Heart left ventricle (tissue), 16 donors: ENCODE data around the gene CD300LD. TPM values are rescaled to one million over a fixed set of nuclear protein-coding genes. Genes with fewer than 3 reads are reported as not detected.

Source experiments
- ATAC-seq, 4 donors: fragments of 200-7000 bp; cut with Tn5 transposase; one replicate each; pipeline ENCODE4 v1.9.1; 2020 to 2022; ENCODE audit warnings: moderate library complexity in 4 of 4, mild to moderate bottlenecking in 3 of 4, moderate number of reproducible peaks in 1 of 4
- DNase-seq, 5 donors: peaks; one replicate each; pipeline ENCODE4 v3.0.0-alpha.2; 2020
- H3K27ac ChIP-seq, 12 donors: fragments of 200-600 bp; sonication (generic) in 4 of 12; one replicate each; pipeline versions ENCODE4 v1.5.0 to v1.8.0; 2016 to 2022; ENCODE audit warnings: mild to moderate bottlenecking in 2 of 12
- H3K27me3 ChIP-seq, 9 donors: fragments of 200-600 bp; sonication (generic) in 2 of 9; one replicate each; pipeline versions ENCODE4 v1.5.1 to v1.8.0; 2016 to 2022; ENCODE audit warnings: mild to moderate bottlenecking in 3 of 9
- H3K36me3 ChIP-seq, 9 donors: fragments of 200-600 bp; sonication (generic) in 2 of 9; one replicate each; pipeline versions ENCODE4 v1.5.0 to v1.8.0; 2018 to 2022; ENCODE audit warnings: mild to moderate bottlenecking in 2 of 9
- H3K4me1 ChIP-seq, 12 donors: fragments of 200-600 bp; sonication (generic) in 4 of 12; one replicate each; pipeline versions ENCODE4 v1.5.0 to v1.8.0; 2016 to 2022; ENCODE audit warnings: mild to moderate bottlenecking in 3 of 12
- H3K4me3 ChIP-seq, 12 donors: fragments of 200-600 bp; sonication (generic) in 4 of 12; one replicate each; pipeline versions ENCODE4 v1.5.0 to v1.8.0; 2017 to 2022; ENCODE audit warnings: mild to moderate bottlenecking in 9 of 12, moderate library complexity in 4 of 12
- H3K9me3 ChIP-seq, 12 donors: fragments of 200-600 bp; sonication (generic) in 4 of 12; one replicate each; pipeline versions ENCODE4 v1.5.0 to v1.8.0; 2016 to 2022; ENCODE audit warnings: mild to moderate bottlenecking in 1 of 12
- POLR2A ChIP-seq, 2 donors: fragments of 450-650 bp; IDR thresholded peaks; one replicate each; pipeline ENCODE4 v1.6.1; 2017; ENCODE audit warnings: antibody characterized with exemption in 2 of 2, mild to moderate bottlenecking in 2 of 2, moderate library complexity in 2 of 2
- WGBS, 4 donors: extraction: QIAGEN DNeasy Blood & Tissue Kit in 2 of 4; methylation state at CpG; one replicate each; pipeline versions ENCODE4 v1.1.5 to v1.1.7; 2013 to 2018; 5-methylcytosine and 5-hydroxymethylcytosine counted together
- intact Hi-C, 10 donors: fragments of 100-400 bp; cut with DNase I; formaldehyde crosslinking; loops; one replicate each; pipeline versions ENCODE4 v1.11.1 to v1.14.2; 2022
- polyA plus RNA-seq, 2 donors: library from polyadenylated mRNA; stranded (reverse); fragments of 200-250 nt; gene quantifications; one replicate each; pipeline ENCODE4 v1.2.3, GENCODE V29; 2013
- total RNA-seq, 9 donors: library from RNA; depleted of rRNA in 2 of 9; stranded (reverse); fragments of >200 nt in 2 of 9; fragmentation: NEBNext Ultra II Directional in 3 of 9; extraction: Animal tissue kit (Norgen Biotek cat#: 25700) in 3 of 9; gene quantifications; one replicate each; pipeline versions ENCODE4 v1.1.0 to v1.2.4, GENCODE V29; 2016 to 2023
- TF ChIP-seq, protein P1 (sequence below), 12 donors: fragments of 200-600 bp; sonication (generic) in 4 of 12; IDR thresholded peaks; one replicate each; pipeline versions ENCODE4 v1.5.0 to v1.8.0; 2018 to 2022; ENCODE audit warnings: antibody characterized with exemption in 12 of 12, mild to moderate bottlenecking in 5 of 12
- donor health status: ischemic (EF 13 %, LVEDD 7.1; RV severe dilation, severe dysfunction).
- donor health status: healthy with polysubstance abuse.
- donor health status: DM: no; HTN: yes; CAD: no.
- donor health status: DM: no; HTN: no; CAD: no.
- donor health status: ischemic (EF 25% LVEDD 6.9; RV normal size, moderate dysfunction).
- donor health status: ischemic (EF 25% LVEDD 5.7; RV mildly dilated, moderate dysfunction).
- donor health status: healthy.
- donor health status: DM: yes; HTN: yes; CAD: no.
- donor health status: ischemic (EF 35%, LVEDD 5.7; RV mildly dilated, moderate dysfunction).
- donor health status: nonischemic (EF 11% LVEDD 7.7; RV severe dilation, severe dysfunction).
- donor health status: DM: yes; HTN: yes; CAD: no.
- donor health status: PGD.
- donor health status: ischemic (EF 29% LVEDD 5.4; RV normal size, mild dysfunction).
- donor health status: nonischemic (EF 23%, LVEDD 6.1; RV moderate dilation, normal function).

CD300LD gene
- total and polyA plus RNA-seq, 11 donors = not detected

DNA sequence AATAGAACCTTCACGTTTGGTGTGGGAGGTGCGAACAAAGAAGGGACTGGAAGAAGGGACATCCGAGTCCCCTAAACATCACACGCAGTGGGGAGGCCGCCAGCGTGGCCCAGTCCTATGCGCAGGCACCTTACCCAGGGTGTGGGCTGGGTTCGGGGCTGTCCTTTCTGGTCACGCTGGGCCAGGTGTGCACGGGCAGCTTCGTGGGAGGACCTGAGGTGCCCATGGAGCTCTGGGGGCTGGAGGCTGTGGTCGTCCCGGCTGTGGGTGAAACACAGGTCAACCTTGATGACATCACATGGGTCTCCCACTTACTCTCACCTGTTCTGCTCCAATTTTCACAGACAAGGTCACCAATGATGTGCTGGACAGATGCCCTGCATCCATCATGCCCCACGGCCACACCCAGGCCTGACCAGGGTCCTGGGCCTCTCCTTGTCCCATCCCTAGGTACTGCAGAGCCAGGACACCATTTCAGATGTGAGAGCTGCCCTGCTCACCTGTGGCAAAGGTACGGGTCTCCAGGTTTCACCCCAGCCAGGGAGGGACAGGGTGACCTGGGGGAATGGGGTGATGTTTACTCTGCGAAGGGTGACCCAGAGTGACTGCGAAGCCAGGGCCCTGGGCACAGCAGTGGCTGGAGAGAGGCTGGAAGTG, 49.2 kb downstream of the CD300LD start:
- intact Hi-C loops = no loop called here
- Histone ChIP-seq H3K27ac (no peak overlapping the region), H3K36me3 (no peaks in the 10 kb centered on the region), H3K27me3 (peaks cover 0 to 5% (median 0%) of the 10 kb centered on the region in 9 donors), H3K4me1 (peaks cover 0 to 7% (median 0%) of the 10 kb centered on the region in 12 donors), H3K4me3 (no peak overlapping the region), H3K9me3 (no peaks in the 10 kb centered on the region)
- TF ChIP-seq, protein P1, sequence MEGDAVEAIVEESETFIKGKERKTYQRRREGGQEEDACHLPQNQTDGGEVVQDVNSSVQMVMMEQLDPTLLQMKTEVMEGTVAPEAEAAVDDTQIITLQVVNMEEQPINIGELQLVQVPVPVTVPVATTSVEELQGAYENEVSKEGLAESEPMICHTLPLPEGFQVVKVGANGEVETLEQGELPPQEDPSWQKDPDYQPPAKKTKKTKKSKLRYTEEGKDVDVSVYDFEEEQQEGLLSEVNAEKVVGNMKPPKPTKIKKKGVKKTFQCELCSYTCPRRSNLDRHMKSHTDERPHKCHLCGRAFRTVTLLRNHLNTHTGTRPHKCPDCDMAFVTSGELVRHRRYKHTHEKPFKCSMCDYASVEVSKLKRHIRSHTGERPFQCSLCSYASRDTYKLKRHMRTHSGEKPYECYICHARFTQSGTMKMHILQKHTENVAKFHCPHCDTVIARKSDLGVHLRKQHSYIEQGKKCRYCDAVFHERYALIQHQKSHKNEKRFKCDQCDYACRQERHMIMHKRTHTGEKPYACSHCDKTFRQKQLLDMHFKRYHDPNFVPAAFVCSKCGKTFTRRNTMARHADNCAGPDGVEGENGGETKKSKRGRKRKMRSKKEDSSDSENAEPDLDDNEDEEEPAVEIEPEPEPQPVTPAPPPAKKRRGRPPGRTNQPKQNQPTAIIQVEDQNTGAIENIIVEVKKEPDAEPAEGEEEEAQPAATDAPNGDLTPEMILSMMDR (IDR thresholded peaks at IDR 0.05) = no peak
- no peak for TF ChIP-seq POLR2A (IDR thresholded peaks at IDR 0.05)
- ATAC-seq (no peak), DNase-seq (no peak)
- WGBS, 4 donors = 83 to 90% (median 89%) methylated on average over 15 to 17 of the region's 17 CpGs

DNA sequence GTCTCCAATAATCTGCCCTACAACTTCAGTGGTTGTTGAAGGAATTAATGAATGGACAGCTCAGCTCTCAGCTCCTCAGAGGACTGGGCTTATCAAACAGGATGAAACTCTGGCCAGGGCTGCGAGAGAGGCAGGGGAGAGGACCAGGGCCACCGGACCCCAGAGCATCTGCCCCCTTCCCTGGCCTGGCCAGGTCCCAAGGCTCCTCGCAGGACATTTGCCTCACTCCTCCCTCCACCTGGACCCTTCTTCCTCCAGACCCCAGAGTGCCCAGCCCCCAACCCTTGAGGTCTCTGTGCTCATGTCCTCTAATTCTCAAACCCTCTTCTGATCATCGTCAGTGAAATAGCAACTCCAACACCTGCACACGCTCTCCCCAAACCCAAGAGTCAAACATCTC, 49.9 kb downstream of the CD300LD start:
- TF ChIP-seq, protein P1 (IDR thresholded peaks at IDR 0.05) = no peak
- TF ChIP-seq POLR2A (IDR thresholded peaks at IDR 0.05) = no peak
- 68 to 81% (median 72%) methylated on average over 5 of the region's 5 CpGs for WGBS, 4 donors
- DNase-seq = no peak

DNA sequence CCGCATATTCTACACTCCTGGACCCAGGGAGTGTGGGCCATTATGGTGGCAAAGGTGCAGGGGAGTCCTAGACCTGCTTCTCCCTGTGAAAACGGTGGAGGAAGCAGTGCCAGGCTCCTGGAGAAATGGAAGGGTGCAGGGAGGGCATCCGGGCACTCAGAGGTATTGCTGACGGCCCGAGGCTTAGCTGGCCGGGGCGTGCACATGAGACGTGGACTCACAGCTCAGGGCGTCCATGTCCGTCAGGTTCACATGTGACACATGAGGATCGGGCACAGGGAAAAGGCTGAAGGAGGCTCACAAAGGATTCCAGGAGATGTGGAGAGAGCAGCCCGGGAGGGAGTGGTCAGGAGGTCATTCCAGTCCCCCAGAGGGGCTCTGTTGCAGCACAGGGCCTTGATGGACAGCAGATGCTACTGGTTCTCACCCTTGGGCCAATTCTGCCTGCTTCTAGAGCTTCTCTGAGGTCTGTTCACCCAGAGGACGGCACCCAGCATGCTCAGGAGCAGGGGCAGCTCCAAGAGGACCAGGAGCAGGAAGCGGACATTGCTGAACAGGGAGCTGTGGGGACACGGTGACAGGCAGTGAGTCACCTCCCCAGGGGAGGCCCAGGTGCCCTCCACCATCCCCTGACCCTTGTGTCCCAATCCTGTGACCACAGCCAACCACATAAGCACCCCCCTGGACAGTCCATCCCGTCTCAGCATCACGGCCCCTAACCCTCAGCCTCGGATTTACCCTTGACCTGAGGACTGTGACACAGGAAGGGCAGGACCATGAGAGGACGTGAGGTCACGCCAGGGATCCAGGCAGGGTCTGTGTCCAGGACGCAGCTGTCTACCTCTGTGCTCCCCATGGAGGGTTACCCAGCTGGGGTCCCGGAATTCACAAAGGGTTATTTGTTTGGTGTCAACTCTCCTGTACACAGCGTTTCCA, 50.6 kb downstream of the CD300LD start:
- ATAC-seq = no peak
- intact Hi-C loops = no loop called here
- peaks cover 0 to 5% (median 0%) of the 10 kb centered on the region in 9 donors for H3K27me3 ChIP-seq

More for the DNA sequence above, 49.9 kb downstream of the CD300LD start:
- no peak for ATAC-seq
- intact Hi-C loops = no loop called here
- peaks cover 0 to 5% (median 0%) of the 10 kb centered on the region in 9 donors for H3K27me3 ChIP-seq
- no peaks in the 10 kb centered on the region for H3K36me3 ChIP-seq
- H3K9me3 ChIP-seq = no peaks in the 10 kb centered on the region
- no peak overlapping the region for H3K4me3 ChIP-seq
- H3K4me1 ChIP-seq = peaks cover 0 to 7% (median 0%) of the 10 kb centered on the region in 12 donors
- H3K27ac ChIP-seq = no peak overlapping the region

More for the DNA sequence above, 50.6 kb downstream of the CD300LD start:
- Histone ChIP-seq H3K4me1 (peaks cover 0 to 5% (median 0%) of the 10 kb centered on the region in 12 donors), H3K27ac (no peak overlapping the region), H3K4me3 (no peak overlapping the region), H3K9me3 (no peaks in the 10 kb centered on the region), H3K36me3 (no peaks in the 10 kb centered on the region)
- no peak for DNase-seq
- 71 to 83% (median 77%) methylated on average over 19 to 23 of the region's 23 CpGs for WGBS, 4 donors
- TF ChIP-seq POLR2A (IDR thresholded peaks at IDR 0.05) = no peak
- TF ChIP-seq, protein P1 (IDR thresholded peaks at IDR 0.05) = no peak
